Trophoblast cell (in vitro differentiated cells and primary cell): Measurements from ENCODE around the gene WDR27.

Experiments used
- DNase-seq, 2 donors: peaks; one replicate each; pipeline ENCODE4 v3.0.0-alpha.2; 2016
- H2AFZ ChIP-seq: 2 replicates; pipeline ENCODE4 v1.6.1; 2013; ENCODE audit warnings: low read length, moderate library complexity, mild to moderate bottlenecking; ENCODE audit not compliant: insufficient read depth, poor library complexity
- H2AK5ac ChIP-seq: 2 replicates; pipeline ENCODE4 v1.6.1; 2013; ENCODE audit warnings: mild to moderate bottlenecking, low read length
- H2BK120ac ChIP-seq: 2 replicates; pipeline ENCODE4 v1.6.1; 2013; ENCODE audit warnings: low read length, mild to moderate bottlenecking, moderate library complexity; ENCODE audit not compliant: insufficient read depth, poor library complexity
- H2BK12ac ChIP-seq: 2 replicates; pipeline ENCODE4 v1.6.1; 2013; ENCODE audit warnings: mild to moderate bottlenecking, low read length, moderate library complexity
- H2BK5ac ChIP-seq: 2 replicates; pipeline ENCODE4 v1.6.1; 2013; ENCODE audit warnings: low read length, low read depth, moderate library complexity, mild to moderate bottlenecking; ENCODE audit not compliant: poor library complexity
- H3K14ac ChIP-seq: 2 replicates; pipeline ENCODE4 v1.6.1; 2013; ENCODE audit warnings: mild to moderate bottlenecking, low read length
- H3K18ac ChIP-seq: 2 replicates; pipeline ENCODE4 v1.6.1; 2013; ENCODE audit warnings: mild to moderate bottlenecking, low read length
- H3K23ac ChIP-seq: 2 replicates; pipeline ENCODE4 v1.6.1; 2013; ENCODE audit warnings: low read length
- H3K27ac ChIP-seq: 2 replicates; pipeline ENCODE4 v1.5.1; 2013; ENCODE audit warnings: low read depth, mild to moderate bottlenecking, inconsistent platforms, low read length, moderate library complexity
- H3K27me3 ChIP-seq: 2 replicates; pipeline ENCODE4 v1.6.1; 2013; ENCODE audit warnings: inconsistent platforms, mild to moderate bottlenecking, low read length, moderate library complexity; ENCODE audit not compliant: insufficient read depth
- H3K36me3 ChIP-seq, 2 experiments: 1 replicate in 1 of 2; 2 replicates in 1 of 2; pipeline ENCODE4 v1.6.1; 2013; ENCODE audit warnings: low read length in 2 of 2, mild to moderate bottlenecking in 2 of 2, moderate library complexity in 1 of 2; ENCODE audit not compliant: insufficient read depth in 2 of 2, control insufficient read depth in 1 of 2
- H3K4ac ChIP-seq: 2 replicates; pipeline ENCODE4 v1.6.1; 2013; ENCODE audit warnings: low read depth, mild to moderate bottlenecking, low read length, moderate library complexity
- H3K4me1 ChIP-seq, 2 experiments: 1 replicate in 1 of 2; 2 replicates in 1 of 2; pipeline ENCODE4 v1.6.1; 2013; ENCODE audit warnings: low read length in 2 of 2, mild to moderate bottlenecking in 2 of 2, moderate library complexity in 1 of 2; ENCODE audit not compliant: insufficient read depth in 2 of 2, control insufficient read depth in 1 of 2
- H3K4me2 ChIP-seq: 2 replicates; pipeline ENCODE4 v1.6.1; 2013; ENCODE audit warnings: inconsistent platforms, mild to moderate bottlenecking, low read length, moderate library complexity
- H3K4me3 ChIP-seq: 2 replicates; pipeline ENCODE4 v1.5.1; 2013; ENCODE audit warnings: mild to moderate bottlenecking, low read depth, low read length, inconsistent platforms
- H3K79me1 ChIP-seq: one replicate; pipeline ENCODE4 v1.6.1; 2013; ENCODE audit warnings: low read length
- H3K79me2 ChIP-seq: 2 replicates; pipeline ENCODE4 v1.6.1; 2013; ENCODE audit warnings: low read length, mild to moderate bottlenecking; ENCODE audit not compliant: control insufficient read depth, insufficient read depth, poor library complexity
- H3K9ac ChIP-seq: 2 replicates; pipeline ENCODE4 v1.6.1; 2013; ENCODE audit warnings: mild to moderate bottlenecking, low read length
- H3K9me3 ChIP-seq: 2 replicates; pipeline ENCODE4 v1.6.1; 2013; ENCODE audit warnings: low read depth, mild to moderate bottlenecking, control low read depth, inconsistent platforms, low read length; ENCODE audit not compliant: insufficient read depth
- H4K12ac ChIP-seq: 2 replicates; pipeline ENCODE4 v1.6.1; 2013; ENCODE audit warnings: low read depth, mild to moderate bottlenecking, low read length, moderate library complexity
- H4K8ac ChIP-seq: 2 replicates; pipeline ENCODE4 v1.6.1; 2013; ENCODE audit warnings: low read depth, mild to moderate bottlenecking, low read length, moderate library complexity
- H4K91ac ChIP-seq: one replicate; pipeline ENCODE4 v1.6.1; 2013; ENCODE audit warnings: low read depth, mild to moderate bottlenecking, low read length, moderate library complexity
- WGBS: extraction: QIAGEN DNeasy Blood & Tissue Kit; methylation state at CpG from one replicate; pipeline ENCODE4 v1.1.7; 2013; ENCODE audit warnings: missing lambda C conversion rate; ENCODE audit not compliant: insufficient read length, insufficient coverage; ENCODE audit errors: extremely low coverage; 5-methylcytosine and 5-hydroxymethylcytosine counted together

Gene WDR27

DNA sequence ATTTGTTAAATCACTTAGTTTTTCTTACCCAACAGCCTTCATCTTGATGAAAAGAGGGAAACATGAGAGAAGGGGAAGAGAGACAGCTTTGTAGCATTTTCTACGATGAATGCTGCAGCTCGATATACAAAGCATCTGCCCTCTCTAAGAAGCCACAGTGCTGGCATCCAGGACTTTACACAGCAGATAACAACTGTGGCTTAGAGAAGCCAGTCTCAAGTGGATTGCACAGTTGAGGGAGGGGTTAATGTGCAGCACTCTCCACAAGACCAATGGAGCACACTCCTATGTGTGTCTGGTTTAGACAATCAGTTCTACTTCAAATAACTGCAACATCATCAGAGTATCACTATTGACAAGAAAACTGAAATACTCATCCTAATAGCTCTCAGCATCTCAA is 5.9 kb upstream of the WDR27 start:
- H2AFZ ChIP-seq = no peak overlapping the region
- no peak overlapping the region for H2BK120ac ChIP-seq
- no peak overlapping the region for H2BK5ac ChIP-seq
- H3K9ac ChIP-seq = no peak overlapping the region
- H3K4ac ChIP-seq = no peak overlapping the region
- H3K4me3 ChIP-seq = no peak overlapping the region
- no peak overlapping the region for H4K91ac ChIP-seq
- H3K23ac ChIP-seq = no peak overlapping the region
- no peak overlapping the region for H4K12ac ChIP-seq
- no peak overlapping the region for H2BK12ac ChIP-seq
- WGBS = no CpG with 5 or more reads among the region's 2 CpGs
- no peaks in the 10 kb centered on the region for H3K79me1 ChIP-seq
- no peak overlapping the region for H3K14ac ChIP-seq
- no peak for DNase-seq
- peaks cover under 1% of the 10 kb centered on the region for H3K79me2 ChIP-seq
- H3K36me3 ChIP-seq = peaks cover 6 to 10% of the 10 kb centered on the region in 2 experiments
- H3K4me1 ChIP-seq = peaks cover 0 to 2% of the 10 kb centered on the region in 2 experiments
- no peak overlapping the region for H3K27ac ChIP-seq
- no peak overlapping the region for H3K4me2 ChIP-seq
- no peaks in the 10 kb centered on the region for H3K9me3 ChIP-seq
- H3K27me3 ChIP-seq = no peaks in the 10 kb centered on the region
- no peak overlapping the region for H4K8ac ChIP-seq
- H3K18ac ChIP-seq = no peak overlapping the region
- no peak overlapping the region for H2AK5ac ChIP-seq

- Histone ChIP-seq H3K18ac (no peak overlapping the region), H3K79me2 (peaks cover 12% of the 10 kb centered on the region), H3K23ac (peak overlapping the region; percentile 9), H3K9me3 (peaks cover 4% of the 10 kb centered on the region), H2BK5ac (no peak overlapping the region), H3K27me3 (no peaks in the 10 kb centered on the region), H4K12ac (peak overlapping the region; percentile 93), H2AK5ac (no peak overlapping the region), H3K9ac (peak overlapping the region; percentile 93), H2BK120ac (no peak overlapping the region), H3K4me1 (peaks cover 2 to 8% of the 10 kb centered on the region in 2 experiments), H2BK12ac (no peak overlapping the region), H3K36me3 (peaks cover 5 to 13% of the 10 kb centered on the region in 2 experiments), H3K4ac (peak overlapping the region; percentile 70), H3K79me1 (peaks cover 10% of the 10 kb centered on the region), H3K14ac (no peak overlapping the region), H4K91ac (peak overlapping the region; percentile 68), H2AFZ (peak overlapping the region; percentile 65), H3K4me2 (peak overlapping the region; percentile 91), H4K8ac (peak overlapping the region; percentile 92), H3K27ac (no peak overlapping the region), H3K4me3 (peak overlapping the region; percentile 94)
- DNase-seq = no peak
- no CpG with 5 or more reads among the region's 22 CpGs for WGBS
These were observed 1.0 kb upstream of the WDR27 start for GRCh38 chr6:169702840-169703246.

- H2BK12ac ChIP-seq = no peak overlapping the region
- peak; percentile 13 to 39 for DNase-seq
These were observed 397 bp downstream of the WDR27 start for GRCh38 chr6:169701311-169701953.

DNA sequence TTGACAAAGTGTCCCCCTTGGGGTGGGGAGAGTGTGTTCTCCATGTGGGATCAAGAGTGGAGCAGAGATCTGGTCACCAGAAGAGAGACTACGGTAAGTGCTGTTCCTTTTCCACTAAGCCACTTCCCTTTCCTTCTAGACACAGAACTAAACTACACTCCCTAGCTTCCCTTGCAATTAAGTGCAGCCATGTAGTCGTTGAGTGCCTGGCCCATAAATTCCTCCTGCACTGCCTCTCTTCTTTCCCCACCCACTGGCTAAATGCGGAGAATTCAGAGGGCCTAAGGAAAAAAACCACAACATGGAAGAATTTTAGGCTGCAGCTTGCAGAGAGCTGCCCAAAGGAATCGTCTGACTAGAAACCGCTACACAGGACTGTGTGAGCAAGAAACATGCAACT is 1.5 kb downstream of the WDR27 start:
- Histone ChIP-seq H3K14ac (no peak overlapping the region), H3K27me3 (no peaks in the 10 kb centered on the region), H3K4me3 (no peak overlapping the region), H3K79me1 (peaks cover 10% of the 10 kb centered on the region), H3K9ac (no peak overlapping the region), H4K8ac (no peak overlapping the region), H3K4me1 (peaks cover 2 to 11% of the 10 kb centered on the region in 2 experiments), H3K4ac (no peak overlapping the region), H2BK120ac (no peak overlapping the region), H3K9me3 (peaks cover 6% of the 10 kb centered on the region), H2AFZ (no peak overlapping the region), H2BK12ac (no peak overlapping the region), H2BK5ac (no peak overlapping the region), H3K27ac (no peak overlapping the region), H2AK5ac (no peak overlapping the region), H3K18ac (no peak overlapping the region), H3K36me3 (peaks cover 3 to 15% of the 10 kb centered on the region in 2 experiments), H4K91ac (no peak overlapping the region), H3K23ac (no peak overlapping the region), H4K12ac (no peak overlapping the region), H3K79me2 (peaks cover 12% of the 10 kb centered on the region), H3K4me2 (peak overlapping the region; percentile 41)
- DNase-seq = no peak
- no CpG with 5 or more reads among the region's 5 CpGs for WGBS

More at GRCh38 chr6:169701311-169701953, 397 bp downstream of the WDR27 start:
- Histone ChIP-seq H3K4ac (peak overlapping the region; percentile 28), H2BK5ac (no peak overlapping the region), H4K12ac (peak overlapping the region; percentile 89), H3K23ac (no peak overlapping the region), H3K18ac (peak overlapping the region; percentile 71), H2BK120ac (peak overlapping the region; percentile 75), H2AK5ac (no peak overlapping the region), H4K91ac (peak overlapping the region; percentile 41), H3K4me3 (peak overlapping the region; percentile 94), H3K4me1 (peaks cover 2 to 8% of the 10 kb centered on the region in 2 experiments), H3K14ac (peak overlapping the region; percentile 62), H3K79me2 (peaks cover 12% of the 10 kb centered on the region), H3K9ac (peak overlapping the region; percentile 94), H3K27ac (peak overlapping the region; percentile 16), H3K79me1 (peaks cover 10% of the 10 kb centered on the region), H3K36me3 (peaks cover 3 to 12% of the 10 kb centered on the region in 2 experiments), H3K27me3 (no peaks in the 10 kb centered on the region), H3K4me2 (peak overlapping the region; percentile 87), H2AFZ (peak overlapping the region; percentile 41), H4K8ac (peak overlapping the region; percentile 87), H3K9me3 (peaks cover 4% of the 10 kb centered on the region)
- no CpG with 5 or more reads among the region's 54 CpGs for WGBS
